ENCODE measurements around the gene ADPRHL1. TPM values are rescaled to one million over a fixed set of nuclear protein-coding genes. Genes with fewer than 3 reads are reported as not detected.

The ADPRHL1 gene
- under 1 TPM; 0.50 to 0.56 TPM for total RNA-seq

DNA sequence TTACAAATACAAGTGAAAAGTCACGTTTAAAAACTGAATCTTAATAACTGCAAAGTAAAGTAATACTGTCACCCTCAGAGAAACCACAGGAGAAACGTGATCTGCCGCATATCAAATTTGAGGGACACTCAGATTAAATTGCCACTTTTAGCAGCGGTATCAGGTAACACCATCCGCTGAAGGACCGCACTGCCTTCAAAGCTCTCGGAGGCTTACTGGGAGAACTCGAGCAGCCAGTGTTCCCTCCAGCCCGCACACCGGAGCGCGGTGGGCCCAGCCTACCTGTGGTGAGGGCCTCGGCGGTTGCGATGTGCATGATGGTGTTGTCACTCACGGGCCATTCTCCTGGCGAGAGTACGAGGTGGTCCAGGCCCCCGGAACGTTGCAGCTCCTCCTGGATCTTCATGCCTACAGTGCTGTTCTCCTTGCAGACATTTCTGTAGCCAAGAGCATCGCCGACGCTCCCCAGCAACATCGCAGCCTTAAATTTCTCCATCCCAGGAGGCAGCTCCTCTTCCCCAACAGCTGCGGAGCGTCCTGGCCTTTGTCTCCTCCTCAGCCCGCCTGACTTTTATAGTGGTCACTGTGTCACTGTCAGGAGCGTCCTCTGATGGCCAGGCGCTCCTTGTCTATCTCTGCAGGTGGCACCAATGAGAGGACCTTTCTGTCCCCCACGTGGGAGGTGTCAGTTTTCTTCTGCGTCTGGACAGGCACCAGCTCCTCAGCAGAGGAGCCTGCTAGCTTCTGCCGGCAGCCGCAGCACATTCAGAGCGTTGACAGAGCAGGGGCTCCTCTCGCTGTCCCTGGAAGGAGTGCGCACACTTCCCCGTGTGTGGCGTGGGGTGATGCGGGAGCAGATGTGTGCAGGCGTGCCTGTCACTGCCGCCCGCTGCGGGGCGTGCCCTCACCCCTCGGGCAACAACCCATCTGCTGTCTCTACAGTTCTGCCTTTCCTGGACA, at the start of gene ADPRHL1:
Gene ADPRHL1, minus strand, starts transcription at position 547 of the 960 bp plus-strand sequence. Its CDS starts 51 bp downstream, at position 496.
- Mint-ChIP-seq H3K27me3 (no peaks in the 10 kb centered on the region), H3K27ac (no peak within 1 kb of the TSS), H3K9me3 (no peaks in the 10 kb centered on the region), H3K4me3 (no peak within 1 kb of the TSS), H3K4me1 (ENCODE audit: low read depth) (no peaks in the 10 kb centered on the region), H3K36me3 (peaks cover 11% of the 10 kb centered on the region)
- CTCF ChIA-PET, result no interaction called here
- intact Hi-C loops (cut with micrococcal nuclease), result no loop called here
- DNase-seq, result no peak
- POLR2A ChIA-PET, result no interaction called here

DNA sequence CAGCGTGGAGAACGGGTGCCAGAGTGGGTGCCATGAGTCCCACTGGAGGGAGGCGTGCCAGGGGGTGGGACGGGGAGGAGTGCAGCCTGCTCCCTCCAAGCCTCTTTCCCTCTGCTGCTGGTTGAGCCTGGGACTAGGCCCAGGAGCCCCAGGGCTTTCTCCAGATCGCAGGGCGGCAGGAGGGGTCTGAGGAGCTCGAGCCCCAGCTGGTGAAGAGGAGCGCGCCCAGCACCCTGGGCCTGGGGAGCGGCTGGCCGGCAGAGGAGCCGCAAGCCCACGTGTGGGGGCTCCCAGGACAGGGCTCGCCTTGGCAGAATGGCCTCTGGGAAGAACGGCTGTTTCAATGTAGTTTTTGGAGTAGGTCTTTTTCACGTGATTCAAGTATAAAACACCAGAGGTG, 49.4 kb upstream of the ADPRHL1 start:
- ChIA-PET CTCF (interaction anchor here (0.9 kb wide), 1 partner anchor 13 kb away, joined by 3 read pairs; no protein-coding TSS in a partner anchor), POLR2A (no interaction called here)
- no peak overlapping the region for H3K4me3 Mint-ChIP-seq
- H3K4me1 Mint-ChIP-seq (ENCODE audit: low read depth), result no peaks in the 10 kb centered on the region
- intact Hi-C loops (cut with micrococcal nuclease), result no loop called here
- peaks cover 51% of the 10 kb centered on the region for H3K36me3 Mint-ChIP-seq
- no peak for DNase-seq
- no peaks in the 10 kb centered on the region for H3K27me3 Mint-ChIP-seq
- H3K27ac Mint-ChIP-seq, result no peak overlapping the region
- H3K9me3 Mint-ChIP-seq, result no peaks in the 10 kb centered on the region

DNA sequence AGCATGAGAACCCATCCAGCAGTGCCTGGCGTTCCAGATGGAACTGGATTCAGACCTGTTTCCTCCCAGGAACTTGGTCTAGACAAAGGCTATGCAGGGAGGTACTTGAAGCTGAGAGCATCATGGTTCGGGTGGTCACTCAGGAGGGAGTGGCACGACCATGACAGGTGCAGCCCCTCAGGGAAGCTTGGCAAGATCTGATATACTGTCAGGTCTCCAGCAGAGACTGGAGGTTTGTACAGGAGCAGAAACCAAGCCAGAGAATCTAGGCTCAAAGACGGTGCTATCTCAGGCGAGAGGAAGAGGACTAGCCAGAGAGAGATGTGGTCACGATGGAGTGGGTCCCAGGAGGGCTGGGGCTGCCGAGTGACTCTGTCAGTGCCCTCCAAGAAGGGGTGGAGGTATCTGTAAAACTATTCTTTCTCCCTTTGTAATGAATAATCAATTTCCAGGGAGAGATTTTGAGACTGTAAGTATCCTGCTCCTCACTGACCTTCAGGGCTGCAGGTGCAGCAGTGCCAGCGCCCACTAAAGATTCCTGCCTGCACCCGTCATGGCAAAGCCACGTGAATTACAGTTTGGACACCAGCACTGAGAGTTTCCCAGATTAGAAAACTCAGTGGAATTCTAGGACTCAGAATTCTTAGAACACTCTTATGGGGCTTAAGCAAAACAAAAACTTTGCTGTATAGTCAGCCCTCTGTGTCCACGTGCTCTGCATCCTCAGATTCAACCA, 47.4 kb upstream of the ADPRHL1 start:
- ChIA-PET POLR2A (no interaction called here), CTCF (no interaction called here)
- no peak overlapping the region for H3K27ac Mint-ChIP-seq
- intact Hi-C loops (cut with micrococcal nuclease), result no loop called here
- H3K27me3 Mint-ChIP-seq, result no peaks in the 10 kb centered on the region
- H3K36me3 Mint-ChIP-seq, result peaks cover 59% of the 10 kb centered on the region
- no peaks in the 10 kb centered on the region for H3K9me3 Mint-ChIP-seq
- peaks cover 10% of the 10 kb centered on the region for H3K4me1 Mint-ChIP-seq (ENCODE audit: low read depth)
- no peak overlapping the region for H3K4me3 Mint-ChIP-seq
- no peak for DNase-seq

DNA sequence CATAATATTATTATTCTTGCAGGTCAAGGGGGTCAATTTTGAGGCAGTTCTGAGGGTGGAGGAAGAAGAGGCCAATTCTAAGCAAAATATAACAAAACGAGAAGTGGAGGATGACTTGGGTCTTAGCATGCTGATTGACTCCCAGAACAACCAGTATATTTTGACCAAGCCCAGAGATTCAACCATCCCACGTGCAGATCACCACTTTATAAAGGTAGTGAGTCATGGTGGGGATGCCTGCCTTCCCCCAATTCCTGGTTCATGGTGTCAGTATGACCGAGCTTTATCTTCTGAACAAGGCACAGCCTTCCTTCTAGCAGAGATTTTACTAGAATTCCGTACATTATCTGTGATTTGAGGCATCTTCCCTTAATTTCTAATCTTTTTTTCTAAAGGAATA, 46.6 kb upstream of the ADPRHL1 start:
- ChIA-PET POLR2A (no interaction called here), CTCF (no interaction called here)
- DNase-seq, result no peak
- H3K27me3 Mint-ChIP-seq, result no peaks in the 10 kb centered on the region
- H3K27ac Mint-ChIP-seq, result no peak overlapping the region
- intact Hi-C loops (cut with micrococcal nuclease), result loop anchor here (10.0 kb wide), 1 partner anchor 85 kb away; the partner anchor contains the start of gene TFDP1
- no peaks in the 10 kb centered on the region for H3K9me3 Mint-ChIP-seq
- no peak overlapping the region for H3K4me3 Mint-ChIP-seq
- peaks cover 59% of the 10 kb centered on the region for H3K36me3 Mint-ChIP-seq
- H3K4me1 Mint-ChIP-seq (ENCODE audit: low read depth), result peaks cover 17% of the 10 kb centered on the region

DNA sequence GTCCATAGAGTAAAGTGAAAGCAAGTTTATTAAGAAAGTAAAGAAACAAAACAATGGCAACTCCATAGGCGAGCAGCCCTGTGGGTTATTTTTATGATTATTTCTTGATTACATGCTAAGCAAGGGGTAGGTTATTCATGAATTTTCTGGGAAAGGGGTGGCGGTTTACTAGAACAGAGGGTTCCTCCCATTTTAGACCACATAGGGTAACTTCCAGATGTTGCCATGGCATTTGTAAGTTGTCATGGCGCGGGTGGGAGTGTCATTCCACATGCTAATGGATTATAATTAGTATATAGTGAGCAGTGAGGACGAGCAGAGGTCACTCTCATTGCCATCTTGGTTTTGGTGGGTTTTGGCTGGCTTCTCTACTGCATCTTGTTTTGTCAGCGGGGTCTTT, 45.6 kb upstream of the ADPRHL1 start:
- Mint-ChIP-seq H3K36me3 (peaks cover 58% of the 10 kb centered on the region), H3K27ac (no peak overlapping the region), H3K4me3 (no peak overlapping the region), H3K27me3 (no peaks in the 10 kb centered on the region), H3K4me1 (ENCODE audit: low read depth) (peaks cover 22% of the 10 kb centered on the region), H3K9me3 (no peaks in the 10 kb centered on the region)
- ChIA-PET POLR2A (no interaction called here), CTCF (no interaction called here)
- intact Hi-C loops (cut with micrococcal nuclease), result loop anchor here (10.0 kb wide), 1 partner anchor 86 kb away; the partner anchor contains the start of gene TFDP1
- DNase-seq, result no peak

DNA sequence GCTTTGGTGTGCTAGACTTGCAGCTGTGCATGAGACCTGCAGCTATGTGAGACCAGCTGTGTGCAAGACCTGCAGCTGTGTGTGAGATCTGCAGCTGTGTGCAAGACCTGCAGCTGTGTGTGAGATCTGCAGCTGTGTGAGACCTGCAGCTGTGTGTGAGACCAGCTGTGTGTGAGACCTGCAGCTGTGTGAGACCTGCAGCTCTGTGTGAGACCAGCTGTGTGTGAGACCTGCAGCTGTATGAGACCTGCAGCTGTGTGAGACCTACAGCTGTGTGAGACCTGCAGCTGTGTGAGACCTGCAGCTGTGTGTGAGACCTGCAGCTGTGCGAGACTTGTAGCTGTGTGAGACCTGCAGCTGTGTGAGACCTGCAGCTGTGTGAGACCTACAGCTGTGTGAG, 43.9 kb upstream of the ADPRHL1 start:
- POLR2A ChIA-PET, result no interaction called here
- intact Hi-C loops (cut with micrococcal nuclease), result loop anchor here (10.0 kb wide), 1 partner anchor 88 kb away; the partner anchor contains the start of gene TFDP1
- no peak for DNase-seq
- peaks cover 38% of the 10 kb centered on the region for H3K4me1 Mint-ChIP-seq (ENCODE audit: low read depth)
- H3K27me3 Mint-ChIP-seq, result no peaks in the 10 kb centered on the region
- H3K4me3 Mint-ChIP-seq, result no peak overlapping the region
- CTCF ChIA-PET, result interaction anchor here (0.6 to 0.9 kb wide), 2 partner anchors 11 to 13 kb away, joined by 3 to 4 read pairs; no protein-coding TSS in a partner anchor
- H3K9me3 Mint-ChIP-seq, result no peaks in the 10 kb centered on the region
- no peak overlapping the region for H3K27ac Mint-ChIP-seq
- H3K36me3 Mint-ChIP-seq, result peaks cover 53% of the 10 kb centered on the region

DNA sequence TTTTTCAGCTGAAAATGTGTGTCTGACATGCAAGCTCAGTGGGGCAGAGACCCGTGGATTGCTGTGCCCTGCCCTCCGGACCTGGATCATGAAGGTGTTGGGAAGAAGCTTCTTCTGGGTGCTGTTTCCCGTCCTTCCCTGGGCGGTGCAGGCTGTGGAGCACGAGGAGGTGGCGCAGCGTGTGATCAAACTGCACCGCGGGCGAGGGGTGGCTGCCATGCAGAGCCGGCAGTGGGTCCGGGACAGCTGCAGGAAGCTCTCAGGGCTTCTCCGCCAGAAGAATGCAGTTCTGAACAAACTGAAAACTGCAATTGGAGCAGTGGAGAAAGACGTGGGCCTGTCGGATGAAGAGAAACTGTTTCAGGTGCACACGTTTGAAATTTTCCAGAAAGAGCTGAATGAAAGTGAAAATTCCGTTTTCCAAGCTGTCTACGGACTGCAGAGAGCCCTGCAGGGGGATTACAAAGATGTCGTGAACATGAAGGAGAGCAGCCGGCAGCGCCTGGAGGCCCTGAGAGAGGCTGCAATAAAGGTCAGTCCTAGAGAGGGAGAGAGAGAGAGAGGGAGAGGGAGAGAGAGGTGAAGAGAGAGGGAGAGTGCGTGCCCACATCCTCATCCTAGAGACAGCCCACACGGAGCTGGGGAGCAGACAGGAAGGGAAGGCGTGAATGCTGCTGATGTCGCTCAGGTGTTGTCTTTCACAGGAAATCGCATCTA, 42.4 kb upstream of the ADPRHL1 start:
- DNase-seq, result no peak
- H3K36me3 Mint-ChIP-seq, result peaks cover 43% of the 10 kb centered on the region

DNA sequence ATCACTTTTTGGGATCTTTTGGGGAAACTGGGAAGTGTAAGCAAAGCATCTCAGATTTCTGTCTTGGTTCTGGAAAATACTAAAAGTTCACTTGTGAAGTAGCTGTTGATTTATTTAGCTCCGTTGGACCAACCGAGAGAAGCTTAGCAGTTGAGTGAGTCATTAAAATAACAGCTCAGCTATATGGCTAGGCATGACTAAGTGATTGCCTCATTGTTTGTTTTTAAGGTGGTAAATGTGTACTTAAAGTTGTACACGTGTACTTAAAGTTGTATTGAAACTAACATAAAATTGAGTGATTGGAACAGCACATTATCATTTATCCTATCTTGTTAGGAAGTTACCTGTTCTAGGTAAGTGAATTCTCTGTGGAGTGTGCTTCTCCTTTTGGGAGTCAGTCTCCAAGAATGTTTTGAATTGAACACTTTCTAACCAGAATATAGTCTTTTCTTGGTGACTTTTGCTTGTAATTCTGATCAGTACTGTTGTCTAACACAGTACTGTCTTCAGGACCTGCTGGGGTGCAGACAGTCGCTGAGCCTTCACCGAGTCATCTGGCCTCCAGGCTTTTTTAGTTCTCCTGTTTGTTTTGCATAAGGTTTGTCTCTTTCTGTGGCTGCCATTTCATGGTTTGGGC, 40.1 kb upstream of the ADPRHL1 start:
- ChIA-PET CTCF (interaction anchor here (0.7 to 0.8 kb wide), 2 partner anchors 236 to 564 kb away, joined by 3 to 4 read pairs; no protein-coding TSS in a partner anchor), POLR2A (no interaction called here)
- no peaks in the 10 kb centered on the region for H3K9me3 Mint-ChIP-seq
- peak overlapping the region; percentile 82 for H3K27ac Mint-ChIP-seq
- H3K36me3 Mint-ChIP-seq, result peaks cover 30% of the 10 kb centered on the region
- H3K4me1 Mint-ChIP-seq (ENCODE audit: low read depth), result peaks cover 61% of the 10 kb centered on the region
- no peak for DNase-seq
- intact Hi-C loops (cut with micrococcal nuclease), result loop anchor here (5.0 to 10.0 kb wide), 2 partner anchors 91 to 286 kb away; partner anchors contain the start of genes CUL4A, PCID2 and TFDP1
- H3K27me3 Mint-ChIP-seq, result no peaks in the 10 kb centered on the region
- H3K4me3 Mint-ChIP-seq, result peak overlapping the region; percentile 55

More for the DNA sequence above, 42.4 kb upstream of the ADPRHL1 start:
- intact Hi-C loops (cut with micrococcal nuclease), result loop anchor here (10.0 kb wide), 1 partner anchor 89 kb away; the partner anchor contains the start of gene TFDP1
- ChIA-PET CTCF (interaction anchor here (0.9 to 1.1 kb wide), 2 partner anchors 8 to 12 kb away, joined by 3 read pairs; no protein-coding TSS in a partner anchor), POLR2A (no interaction called here)
- no peaks in the 10 kb centered on the region for H3K9me3 Mint-ChIP-seq
- H3K4me3 Mint-ChIP-seq, result no peak overlapping the region
- no peaks in the 10 kb centered on the region for H3K27me3 Mint-ChIP-seq
- peak overlapping the region; percentile 38 for H3K27ac Mint-ChIP-seq
- peaks cover 45% of the 10 kb centered on the region for H3K4me1 Mint-ChIP-seq (ENCODE audit: low read depth)

DNA sequence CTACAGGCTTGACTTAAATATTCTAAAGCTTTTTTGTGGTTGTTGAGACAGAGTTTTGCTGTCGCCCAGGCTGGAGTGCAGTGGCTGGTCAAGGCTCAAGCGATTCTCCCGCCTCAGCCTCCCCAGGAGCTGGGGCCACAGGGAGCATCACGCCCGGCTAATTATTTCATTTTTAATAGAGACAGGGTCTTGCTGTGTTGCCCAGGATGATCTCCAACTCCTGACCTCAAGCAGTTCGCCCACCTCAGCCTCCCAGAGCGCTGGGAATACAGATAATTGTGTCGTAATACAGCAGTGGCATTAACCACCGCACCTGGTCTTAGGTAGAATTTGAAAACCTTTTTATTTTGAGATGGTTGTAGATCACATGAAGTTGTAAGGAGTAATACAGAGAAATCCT, 38.7 kb upstream of the ADPRHL1 start:
- ChIA-PET POLR2A (no interaction called here), CTCF (no interaction called here)
- Mint-ChIP-seq H3K4me3 (peak overlapping the region; percentile 73), H3K9me3 (no peaks in the 10 kb centered on the region), H3K27ac (no peak overlapping the region), H3K4me1 (ENCODE audit: low read depth) (peaks cover 68% of the 10 kb centered on the region), H3K36me3 (peaks cover 26% of the 10 kb centered on the region), H3K27me3 (no peaks in the 10 kb centered on the region)
- DNase-seq, result no peak
- intact Hi-C loops (cut with micrococcal nuclease), result loop anchor here (5.0 to 10.0 kb wide), 2 partner anchors 93 to 285 kb away; partner anchors contain the start of genes CUL4A, PCID2 and TFDP1

DNA sequence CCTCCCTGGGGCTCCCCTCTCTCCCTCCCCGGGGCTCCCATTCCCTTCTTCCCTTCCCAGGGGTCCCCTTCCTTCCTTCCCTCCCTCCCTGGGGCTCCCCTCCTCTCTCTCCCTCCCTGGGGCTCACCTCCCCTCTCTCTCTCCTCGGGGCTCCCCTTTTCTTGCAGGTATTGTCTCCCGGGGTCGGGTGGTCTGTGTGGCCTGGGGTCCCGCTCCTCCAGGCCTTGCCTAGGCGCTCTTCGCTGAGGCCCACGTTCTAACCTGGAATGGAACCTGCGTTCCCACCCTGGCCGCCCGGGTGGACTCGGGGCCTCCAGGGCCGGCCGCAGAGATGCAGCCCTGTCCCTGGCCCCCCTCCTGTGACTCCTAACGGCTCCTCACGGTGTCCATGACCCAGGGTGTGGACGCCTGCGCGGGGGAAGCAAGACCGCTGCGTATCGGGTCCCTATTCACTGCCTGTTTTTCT, 38.2 kb upstream of the ADPRHL1 start:
- H3K9me3 Mint-ChIP-seq, result no peaks in the 10 kb centered on the region
- DNase-seq, result no peak
- POLR2A ChIA-PET, result no interaction called here
- CTCF ChIA-PET, result no interaction called here
- H3K36me3 Mint-ChIP-seq, result peaks cover 23% of the 10 kb centered on the region
- peak overlapping the region; percentile 73 for H3K4me3 Mint-ChIP-seq
- H3K27me3 Mint-ChIP-seq, result no peaks in the 10 kb centered on the region
- peaks cover 64% of the 10 kb centered on the region for H3K4me1 Mint-ChIP-seq (ENCODE audit: low read depth)
- H3K27ac Mint-ChIP-seq, result no peak overlapping the region
- intact Hi-C loops (cut with micrococcal nuclease), result loop anchor here (5.0 to 10.0 kb wide), 2 partner anchors 93 to 284 kb away; partner anchors contain the start of genes CUL4A, PCID2 and TFDP1

Measured in activated CD4-positive, alpha-beta memory T cell treated with anti-CD3 and anti-CD28 coated beads for 36 hours (primary cell).